ENCODE data around the gene GSG1. TPM values are rescaled to one million over a fixed set of nuclear protein-coding genes. Genes with fewer than 3 reads are reported as not detected.

The GSG1 gene
- total and polyA plus RNA-seq, 8 donors = 0.75 to 11.5 (median 2.6) TPM

DNA sequence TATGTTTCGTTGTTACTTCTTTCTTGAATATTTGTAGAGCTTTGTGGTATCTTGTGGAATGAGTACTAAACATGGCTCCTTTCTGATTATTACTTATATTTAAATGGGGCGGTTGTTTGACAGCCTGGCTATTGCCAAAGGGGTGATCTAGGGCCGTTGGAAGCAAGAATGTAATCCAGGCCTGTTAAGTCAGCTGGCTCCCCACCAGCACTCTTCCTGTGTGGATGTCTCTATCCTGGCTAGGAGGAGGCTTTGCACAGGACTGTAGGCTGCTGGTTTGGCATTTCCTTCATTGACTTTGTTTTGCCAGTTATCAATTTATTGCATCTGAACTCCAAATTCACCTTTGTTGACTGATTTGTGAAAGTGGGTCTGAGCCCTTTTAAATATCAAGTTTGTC lies 53.7 kb downstream of the GSG1 start:
- intact Hi-C loops (cut with DNase I) = no loop called here
- FAIRE-seq = no peak
- Histone ChIP-seq H3K4me1 (peaks cover 0 to 8% (median 2%) of the 10 kb centered on the region in 3 donors), H3K27me3 (no peaks in the 10 kb centered on the region), H3K9me3 (no peaks in the 10 kb centered on the region), H3K4me3 (no peak overlapping the region), H3K36me3 (no peaks in the 10 kb centered on the region), H3K27ac (no peak overlapping the region)
- TF ChIP-seq, protein P1, sequence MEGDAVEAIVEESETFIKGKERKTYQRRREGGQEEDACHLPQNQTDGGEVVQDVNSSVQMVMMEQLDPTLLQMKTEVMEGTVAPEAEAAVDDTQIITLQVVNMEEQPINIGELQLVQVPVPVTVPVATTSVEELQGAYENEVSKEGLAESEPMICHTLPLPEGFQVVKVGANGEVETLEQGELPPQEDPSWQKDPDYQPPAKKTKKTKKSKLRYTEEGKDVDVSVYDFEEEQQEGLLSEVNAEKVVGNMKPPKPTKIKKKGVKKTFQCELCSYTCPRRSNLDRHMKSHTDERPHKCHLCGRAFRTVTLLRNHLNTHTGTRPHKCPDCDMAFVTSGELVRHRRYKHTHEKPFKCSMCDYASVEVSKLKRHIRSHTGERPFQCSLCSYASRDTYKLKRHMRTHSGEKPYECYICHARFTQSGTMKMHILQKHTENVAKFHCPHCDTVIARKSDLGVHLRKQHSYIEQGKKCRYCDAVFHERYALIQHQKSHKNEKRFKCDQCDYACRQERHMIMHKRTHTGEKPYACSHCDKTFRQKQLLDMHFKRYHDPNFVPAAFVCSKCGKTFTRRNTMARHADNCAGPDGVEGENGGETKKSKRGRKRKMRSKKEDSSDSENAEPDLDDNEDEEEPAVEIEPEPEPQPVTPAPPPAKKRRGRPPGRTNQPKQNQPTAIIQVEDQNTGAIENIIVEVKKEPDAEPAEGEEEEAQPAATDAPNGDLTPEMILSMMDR (IDR thresholded peaks at IDR 0.05) = no peak
- DNase-seq = no peak
- WGBS, 2 donors = 65 to 74% methylated on average over 3 of the region's 3 CpGs
- ATAC-seq = no peak

DNA sequence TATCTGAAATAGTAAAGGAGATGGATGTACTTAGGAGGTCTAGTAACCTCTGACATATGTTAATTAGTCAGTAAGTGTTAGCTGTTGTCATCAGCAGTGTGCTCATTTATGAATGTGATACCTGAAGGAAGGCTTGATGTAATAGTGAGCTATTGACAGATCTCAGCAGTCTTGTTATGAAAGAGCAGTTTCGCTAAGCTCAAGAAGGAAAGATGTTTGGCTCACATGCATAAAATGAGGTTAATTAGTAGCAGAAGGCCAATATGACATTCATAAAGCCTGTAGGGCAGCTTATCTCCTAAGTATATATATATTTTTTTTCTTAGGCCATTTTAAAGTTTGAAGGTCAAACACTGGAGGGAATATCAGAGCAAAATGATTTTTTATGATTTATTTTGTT lies 56.5 kb downstream of the GSG1 start:
- ATAC-seq (no peak), DNase-seq (no peak), FAIRE-seq (peak; percentile 64)
- H3K4me1 ChIP-seq = peaks cover 0 to 10% (median 2%) of the 10 kb centered on the region in 3 donors
- WGBS, 2 donors = 16 to 19% methylated on average over 1 of the region's 1 CpG
- H3K9me3 ChIP-seq = no peaks in the 10 kb centered on the region
- TF ChIP-seq, protein P1 (IDR thresholded peaks at IDR 0.05) = no peak
- H3K27ac ChIP-seq = no peak overlapping the region
- intact Hi-C loops (cut with DNase I) = no loop called here
- no peaks in the 10 kb centered on the region for H3K36me3 ChIP-seq
- H3K27me3 ChIP-seq = no peaks in the 10 kb centered on the region
- H3K4me3 ChIP-seq = no peak overlapping the region

DNA sequence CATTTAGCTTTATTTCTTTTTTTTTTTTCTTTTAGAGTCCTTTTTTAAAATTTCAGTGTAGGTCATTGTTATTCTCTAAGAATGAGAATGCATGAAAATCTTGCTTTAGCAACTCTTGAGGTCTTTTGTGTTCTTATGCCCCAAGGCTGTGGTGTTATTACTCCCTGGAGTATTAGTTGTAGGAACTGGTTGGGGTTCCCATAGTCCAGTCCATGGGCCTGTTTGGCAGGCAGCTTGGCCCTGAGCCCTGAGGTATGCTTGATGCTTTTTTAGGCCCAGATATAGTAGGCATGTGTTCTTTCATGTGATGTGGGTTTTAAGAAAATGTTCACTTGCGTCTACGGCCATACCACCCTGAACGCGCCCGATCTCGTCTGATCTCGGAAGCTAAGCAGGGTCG lies 57.7 kb downstream of the GSG1 start:
- TF ChIP-seq, protein P1 (IDR thresholded peaks at IDR 0.05) = no peak
- Histone ChIP-seq H3K9me3 (no peaks in the 10 kb centered on the region), H3K27ac (no peak overlapping the region), H3K27me3 (no peaks in the 10 kb centered on the region), H3K4me1 (peaks cover 0 to 10% (median 2%) of the 10 kb centered on the region in 3 donors), H3K36me3 (no peaks in the 10 kb centered on the region), H3K4me3 (no peak overlapping the region)
- 97 to 98% methylated on average over 8 of the region's 8 CpGs for WGBS, 2 donors
- FAIRE-seq (no peak), ATAC-seq (no peak), DNase-seq (no peak)
- intact Hi-C loops (cut with DNase I) = no loop called here

DNA sequence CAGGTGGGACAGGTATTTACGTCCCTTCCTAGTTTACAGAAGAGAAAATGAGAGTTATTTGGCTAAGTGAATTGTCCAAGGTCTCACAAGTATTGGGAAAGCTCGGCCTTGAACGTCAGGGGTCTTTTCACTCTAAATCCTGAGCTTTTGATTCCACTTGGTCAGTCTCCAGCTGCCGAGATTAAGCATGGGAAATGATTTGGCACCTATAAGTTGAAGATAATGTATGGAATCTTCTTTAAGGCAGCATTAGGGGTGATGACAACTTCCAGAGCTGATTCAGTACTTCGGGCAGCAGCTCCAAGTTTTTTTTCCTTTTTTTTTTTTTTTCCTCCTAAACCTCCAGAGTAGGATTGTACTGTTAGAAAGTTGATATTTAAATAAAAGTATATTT lies 58.6 kb downstream of the GSG1 start:
- DNase-seq (no peak), FAIRE-seq (no peak), ATAC-seq (no peak)
- Histone ChIP-seq H3K9me3 (no peaks in the 10 kb centered on the region), H3K36me3 (no peaks in the 10 kb centered on the region), H3K4me3 (peak overlapping the region; percentile 99 to 100 (median 100)), H3K27ac (no peak overlapping the region), H3K4me1 (peaks cover 0 to 10% (median 2%) of the 10 kb centered on the region in 3 donors), H3K27me3 (no peaks in the 10 kb centered on the region)
- intact Hi-C loops (cut with DNase I) = no loop called here
- WGBS, 2 donors = 4 to 5% methylated on average over 5 of the region's 5 CpGs
- TF ChIP-seq, protein P1 (IDR thresholded peaks at IDR 0.05) = no peak

DNA sequence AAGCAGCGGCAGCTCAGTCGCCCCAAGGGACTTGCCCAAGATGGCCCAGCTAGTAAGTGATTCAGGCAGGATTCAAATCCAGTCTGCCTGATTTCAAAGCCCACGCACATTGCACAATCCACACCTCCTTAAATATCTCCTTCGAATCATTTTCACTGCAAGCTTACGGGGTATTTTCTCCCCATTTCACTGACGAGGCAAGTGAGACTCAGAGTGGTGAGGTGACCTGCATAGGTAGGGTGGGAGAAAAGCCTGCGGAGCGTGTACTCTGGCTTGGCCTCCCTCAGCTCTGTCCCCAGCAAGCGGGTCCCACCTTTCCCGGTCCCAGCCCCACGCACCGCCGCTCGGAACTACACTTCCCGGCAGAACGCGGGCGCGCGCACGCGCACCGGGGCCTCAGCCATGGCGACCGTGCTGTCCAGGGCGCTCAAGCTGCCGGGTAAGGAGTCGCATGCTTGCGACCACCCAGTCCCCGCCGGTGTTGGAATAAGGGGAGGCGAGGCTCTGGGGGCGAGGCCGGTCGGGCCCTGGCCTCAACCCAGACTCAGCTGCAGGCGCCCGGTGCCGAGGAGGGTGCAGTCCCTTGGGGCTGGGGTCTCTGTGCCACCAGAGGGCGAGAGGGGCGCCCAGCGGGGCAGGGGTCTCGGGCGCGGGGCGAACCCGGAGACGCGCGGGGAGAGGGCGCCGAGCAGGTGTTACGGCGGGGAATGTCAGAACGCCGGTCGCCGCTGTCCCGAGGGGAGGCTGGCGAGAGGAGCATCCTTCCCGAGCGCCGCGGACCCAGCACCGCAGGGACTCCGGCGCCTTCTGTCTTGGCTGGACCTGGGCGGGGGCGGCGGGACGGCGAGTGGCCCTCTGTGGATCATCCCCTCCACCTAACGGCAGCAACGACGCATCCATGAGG lies 59.2 kb downstream of the GSG1 start, which contains the start of gene FAM234B:
FAM234B (plus strand) TSS at position 380 of the 904 bp plus-strand sequence; CDS start at position 403, 23 bp downstream.
- Histone ChIP-seq H3K4me3 (peak within 1 kb of the TSS; percentile 99 to 100 (median 100)), H3K27ac (no peak within 1 kb of the TSS), H3K4me1 (peaks cover 0 to 10% (median 2%) of the 10 kb centered on the region in 3 donors), H3K27me3 (no peaks in the 10 kb centered on the region), H3K36me3 (no peaks in the 10 kb centered on the region), H3K9me3 (no peaks in the 10 kb centered on the region)
- DNase-seq = peak; percentile 67 to 94 (median 77)
- intact Hi-C loops (cut with DNase I) = no loop called here
- ATAC-seq = peak; percentile 98
- no peak for FAIRE-seq
- 1 to 2% methylated on average over 71 to 74 of the region's 74 CpGs for WGBS, 2 donors
- TF ChIP-seq, protein P1 (IDR thresholded peaks at IDR 0.05) = no peak
